Measurements from ENCODE around the gene RHEX.

The RHEX gene

DNA sequence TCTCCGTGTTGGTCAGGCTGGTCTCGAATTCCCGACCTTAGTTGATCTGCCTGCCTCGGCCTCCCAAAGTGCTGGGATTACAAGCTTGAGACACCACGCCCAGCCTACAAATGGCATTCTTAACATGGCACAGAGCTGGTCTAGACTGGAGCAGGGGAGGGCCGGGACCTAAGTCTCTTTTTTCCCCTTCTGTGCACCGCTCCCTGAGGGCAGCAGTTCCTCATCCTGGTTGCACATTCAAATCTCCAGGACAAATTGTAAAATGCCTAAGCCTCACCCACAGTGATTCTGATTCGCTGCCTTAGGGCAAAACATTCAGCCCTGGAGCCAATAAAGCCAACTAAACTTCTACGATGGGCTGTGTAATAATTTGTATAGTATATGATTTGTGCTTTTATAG, 74.4 kb downstream of the RHEX start:
- no peaks in the 10 kb centered on the region for H3K4me1 ChIP-seq (ENCODE audit: control insufficient read depth in 1 of 2, insufficient read depth in 2 of 2, low read length in 2 of 2)
- H3K36me3 ChIP-seq (ENCODE audit: control insufficient read depth in 1 of 2, insufficient read depth in 2 of 2, low read length in 2 of 2) = no peaks in the 10 kb centered on the region
- no peaks in the 10 kb centered on the region for H3K9me3 ChIP-seq (ENCODE audit: control insufficient read depth in 1 of 2, low read length in 2 of 2)

GRCh38 chr1:206128196-206128595, 75.2 kb downstream of the RHEX start:
- Histone ChIP-seq H3K27me3 (ENCODE audit: low read depth, low read length) (no peaks in the 10 kb centered on the region), H3K27ac (ENCODE audit: low read length) (no peak overlapping the region), H3K36me3 (ENCODE audit: control insufficient read depth in 1 of 2, insufficient read depth in 2 of 2, low read length in 2 of 2) (no peaks in the 10 kb centered on the region), H3K9me3 (ENCODE audit: control insufficient read depth in 1 of 2, low read length in 2 of 2) (no peaks in the 10 kb centered on the region), H3K4me1 (ENCODE audit: control insufficient read depth in 1 of 2, insufficient read depth in 2 of 2, low read length in 2 of 2) (no peaks in the 10 kb centered on the region), H3K4me3 (ENCODE audit: low read depth in 1 of 2, low read length in 2 of 2) (no peak overlapping the region)

More for the DNA sequence above, 74.4 kb downstream of the RHEX start:
- Histone ChIP-seq H3K27me3 (ENCODE audit: low read depth, low read length) (no peaks in the 10 kb centered on the region), H3K4me3 (ENCODE audit: low read depth in 1 of 2, low read length in 2 of 2) (no peak overlapping the region), H3K27ac (ENCODE audit: low read length) (no peak overlapping the region)

GRCh38 chr1:206131037-206131436, 78.1 kb downstream of the RHEX start:
- Histone ChIP-seq H3K4me3 (ENCODE audit: low read depth in 1 of 2, low read length in 2 of 2) (no peak overlapping the region), H3K36me3 (ENCODE audit: control insufficient read depth in 1 of 2, insufficient read depth in 2 of 2, low read length in 2 of 2) (no peaks in the 10 kb centered on the region), H3K27ac (ENCODE audit: low read length) (no peak overlapping the region), H3K9me3 (ENCODE audit: control insufficient read depth in 1 of 2, low read length in 2 of 2) (no peaks in the 10 kb centered on the region), H3K27me3 (ENCODE audit: low read depth, low read length) (no peaks in the 10 kb centered on the region), H3K4me1 (ENCODE audit: control insufficient read depth in 1 of 2, insufficient read depth in 2 of 2, low read length in 2 of 2) (no peaks in the 10 kb centered on the region)

DNA sequence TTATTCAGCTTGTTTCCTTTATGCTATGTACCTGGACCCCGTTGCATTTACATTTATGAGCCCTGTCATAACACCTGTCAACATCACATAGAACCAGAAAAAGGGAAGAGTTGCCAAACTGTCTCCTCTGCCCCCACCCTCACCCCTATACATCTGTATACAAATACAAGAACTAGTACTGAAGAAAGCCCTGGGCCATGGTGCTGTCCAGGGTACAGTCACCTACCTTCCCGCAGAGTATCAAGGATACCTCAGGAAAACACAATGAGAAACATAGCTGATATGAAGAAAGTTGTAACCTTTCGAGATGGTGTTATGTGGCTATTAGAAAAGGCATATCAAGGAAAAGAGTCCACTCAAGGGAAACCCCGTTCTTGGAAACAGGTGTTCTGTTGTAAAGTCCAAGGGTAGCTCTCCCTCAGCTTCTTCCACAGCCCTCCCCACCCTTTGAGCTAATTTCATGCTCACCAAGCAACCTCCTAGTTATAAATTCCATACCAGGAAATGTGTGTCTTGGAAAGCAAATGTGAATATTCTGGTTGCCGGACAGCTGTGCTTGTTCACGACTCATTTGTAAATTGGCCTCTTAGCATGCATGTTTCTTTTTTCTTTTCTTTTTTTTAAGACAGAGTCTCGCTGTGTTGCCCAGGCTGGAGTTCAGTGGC, 80.9 kb downstream of the RHEX start:
- H3K27ac ChIP-seq (ENCODE audit: low read length) = no peak overlapping the region
- H3K9me3 ChIP-seq (ENCODE audit: control insufficient read depth in 1 of 2, low read length in 2 of 2) = no peaks in the 10 kb centered on the region
- no peaks in the 10 kb centered on the region for H3K4me1 ChIP-seq (ENCODE audit: control insufficient read depth in 1 of 2, insufficient read depth in 2 of 2, low read length in 2 of 2)
- no peak overlapping the region for H3K4me3 ChIP-seq (ENCODE audit: low read depth in 1 of 2, low read length in 2 of 2)
- H3K36me3 ChIP-seq (ENCODE audit: control insufficient read depth in 1 of 2, insufficient read depth in 2 of 2, low read length in 2 of 2) = no peaks in the 10 kb centered on the region
- H3K27me3 ChIP-seq (ENCODE audit: low read depth, low read length) = no peaks in the 10 kb centered on the region

DNA sequence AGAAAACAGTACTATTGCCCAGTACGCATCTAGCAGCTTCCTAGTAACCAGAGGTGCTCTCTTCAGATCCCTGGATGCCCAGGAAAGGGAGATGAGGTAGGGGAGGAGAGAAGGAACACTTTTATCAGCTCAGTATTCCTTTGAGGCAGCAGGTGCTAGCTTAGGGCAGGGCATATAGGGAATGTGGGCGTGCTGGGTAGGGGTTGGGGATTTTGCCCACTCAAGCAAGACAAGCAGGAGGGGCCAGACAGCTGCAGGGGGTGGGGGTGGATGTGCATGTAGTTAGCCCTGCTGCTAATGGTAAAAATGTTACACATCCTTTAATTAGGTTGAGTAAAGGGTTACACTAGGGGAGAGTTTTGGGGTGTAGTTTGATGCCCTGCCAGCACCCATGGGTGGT, 82.3 kb downstream of the RHEX start:
- H3K9me3 ChIP-seq (ENCODE audit: control insufficient read depth in 1 of 2, low read length in 2 of 2) = no peaks in the 10 kb centered on the region
- no peaks in the 10 kb centered on the region for H3K4me1 ChIP-seq (ENCODE audit: control insufficient read depth in 1 of 2, insufficient read depth in 2 of 2, low read length in 2 of 2)
- H3K4me3 ChIP-seq (ENCODE audit: low read depth in 1 of 2, low read length in 2 of 2) = no peak overlapping the region
- no peaks in the 10 kb centered on the region for H3K36me3 ChIP-seq (ENCODE audit: control insufficient read depth in 1 of 2, insufficient read depth in 2 of 2, low read length in 2 of 2)
- H3K27ac ChIP-seq (ENCODE audit: low read length) = no peak overlapping the region
- H3K27me3 ChIP-seq (ENCODE audit: low read depth, low read length) = no peaks in the 10 kb centered on the region

- Histone ChIP-seq H3K4me1 (ENCODE audit: control insufficient read depth in 1 of 2, insufficient read depth in 2 of 2, low read length in 2 of 2) (no peaks in the 10 kb centered on the region), H3K9me3 (ENCODE audit: control insufficient read depth in 1 of 2, low read length in 2 of 2) (no peaks in the 10 kb centered on the region), H3K27ac (ENCODE audit: low read length) (no peak overlapping the region), H3K27me3 (ENCODE audit: low read depth, low read length) (no peaks in the 10 kb centered on the region), H3K36me3 (ENCODE audit: control insufficient read depth in 1 of 2, insufficient read depth in 2 of 2, low read length in 2 of 2) (no peaks in the 10 kb centered on the region), H3K4me3 (ENCODE audit: low read depth in 1 of 2, low read length in 2 of 2) (no peak overlapping the region)
These were observed 83.3 kb downstream of the RHEX start for GRCh38 chr1:206136241-206136640.

GRCh38 chr1:206142011-206142410, 89.0 kb downstream of the RHEX start:
- Histone ChIP-seq H3K4me1 (ENCODE audit: control insufficient read depth in 1 of 2, insufficient read depth in 2 of 2, low read length in 2 of 2) (no peaks in the 10 kb centered on the region), H3K27me3 (ENCODE audit: low read depth, low read length) (no peaks in the 10 kb centered on the region), H3K9me3 (ENCODE audit: control insufficient read depth in 1 of 2, low read length in 2 of 2) (no peaks in the 10 kb centered on the region), H3K36me3 (ENCODE audit: control insufficient read depth in 1 of 2, insufficient read depth in 2 of 2, low read length in 2 of 2) (no peaks in the 10 kb centered on the region), H3K27ac (ENCODE audit: low read length) (no peak overlapping the region), H3K4me3 (ENCODE audit: low read depth in 1 of 2, low read length in 2 of 2) (no peak overlapping the region)

- Histone ChIP-seq H3K4me1 (ENCODE audit: control insufficient read depth in 1 of 2, insufficient read depth in 2 of 2, low read length in 2 of 2) (no peaks in the 10 kb centered on the region), H3K4me3 (ENCODE audit: low read depth in 1 of 2, low read length in 2 of 2) (no peak overlapping the region), H3K9me3 (ENCODE audit: control insufficient read depth in 1 of 2, low read length in 2 of 2) (no peaks in the 10 kb centered on the region), H3K27ac (ENCODE audit: low read length) (no peak overlapping the region), H3K36me3 (ENCODE audit: control insufficient read depth in 1 of 2, insufficient read depth in 2 of 2, low read length in 2 of 2) (no peaks in the 10 kb centered on the region), H3K27me3 (ENCODE audit: low read depth, low read length) (no peaks in the 10 kb centered on the region)
These were observed 89.8 kb downstream of the RHEX start for GRCh38 chr1:206142770-206143169.

GRCh38 chr1:206143537-206144172, 90.7 kb downstream of the RHEX start:
- Histone ChIP-seq H3K4me3 (ENCODE audit: low read depth in 1 of 2, low read length in 2 of 2) (no peak overlapping the region), H3K4me1 (ENCODE audit: control insufficient read depth in 1 of 2, insufficient read depth in 2 of 2, low read length in 2 of 2) (no peaks in the 10 kb centered on the region), H3K27me3 (ENCODE audit: low read depth, low read length) (no peaks in the 10 kb centered on the region), H3K36me3 (ENCODE audit: control insufficient read depth in 1 of 2, insufficient read depth in 2 of 2, low read length in 2 of 2) (no peaks in the 10 kb centered on the region), H3K9me3 (ENCODE audit: control insufficient read depth in 1 of 2, low read length in 2 of 2) (no peaks in the 10 kb centered on the region), H3K27ac (ENCODE audit: low read length) (no peak overlapping the region)

- no peak overlapping the region for H3K27ac ChIP-seq (ENCODE audit: low read length)
- no peaks in the 10 kb centered on the region for H3K36me3 ChIP-seq (ENCODE audit: control insufficient read depth in 1 of 2, insufficient read depth in 2 of 2, low read length in 2 of 2)
- no peak overlapping the region for H3K4me3 ChIP-seq (ENCODE audit: low read depth in 1 of 2, low read length in 2 of 2)
- H3K9me3 ChIP-seq (ENCODE audit: control insufficient read depth in 1 of 2, low read length in 2 of 2) = no peaks in the 10 kb centered on the region
- H3K27me3 ChIP-seq (ENCODE audit: low read depth, low read length) = no peaks in the 10 kb centered on the region
- no peaks in the 10 kb centered on the region for H3K4me1 ChIP-seq (ENCODE audit: control insufficient read depth in 1 of 2, insufficient read depth in 2 of 2, low read length in 2 of 2)
These were observed 91.6 kb downstream of the RHEX start for GRCh38 chr1:206144605-206145004.

GRCh38 chr1:206145771-206146290, 92.9 kb downstream of the RHEX start:
- Histone ChIP-seq H3K4me3 (ENCODE audit: low read depth in 1 of 2, low read length in 2 of 2) (no peak overlapping the region), H3K4me1 (ENCODE audit: control insufficient read depth in 1 of 2, insufficient read depth in 2 of 2, low read length in 2 of 2) (no peaks in the 10 kb centered on the region), H3K27me3 (ENCODE audit: low read depth, low read length) (no peaks in the 10 kb centered on the region), H3K9me3 (ENCODE audit: control insufficient read depth in 1 of 2, low read length in 2 of 2) (no peaks in the 10 kb centered on the region), H3K36me3 (ENCODE audit: control insufficient read depth in 1 of 2, insufficient read depth in 2 of 2, low read length in 2 of 2) (no peaks in the 10 kb centered on the region), H3K27ac (ENCODE audit: low read length) (no peak overlapping the region)

Measured in muscle layer of duodenum (tissue), 2 donors.